Ovary (tissue), 3 donors: ENCODE measurements around the gene COPS7B.

Experiments
- CTCF ChIP-seq, 3 donors: fragments of 450-650 bp in 2 of 3; fragments of 200-600 bp in 1 of 3; IDR thresholded peaks; one replicate each; pipeline versions ENCODE4 v1.5.1 to v1.8.0; 2016 to 2022; ENCODE audit warnings: antibody characterized with exemption in 3 of 3, mild to moderate bottlenecking in 1 of 3
- POLR2A ChIP-seq: fragments of 450-650 bp; IDR thresholded peaks from one replicate; pipeline ENCODE4 v1.6.1; 2017; ENCODE audit warnings: antibody characterized with exemption, mild to moderate bottlenecking, moderate library complexity
- donor health status: DM: no; HTN: no; CAD: no.

GRCh38 chr2:231786917-231787292, 660 bp downstream of the COPS7B start:
- TF ChIP-seq CTCF (IDR thresholded peaks at IDR 0.05) (no peak), POLR2A (no peak)
